HTR-8/SVneo (cell line): Measurements from ENCODE around the gene STEAP1.

Experiments used
- DNase-seq: peaks from one replicate; pipeline ENCODE4 v3.0.0; 2011; ENCODE audit warnings: low spot score, mixed read lengths; ENCODE audit not compliant: insufficient read length
- FAIRE-seq: peaks from 2 replicates; lab custom pipeline; 2011; peaks lifted over from hg19 to GRCh38; lab: Jason Lieb, UNC

Gene STEAP1

GRCh38 chr7:90209776-90210175 is 55.5 kb downstream of the STEAP1 start:
- FAIRE-seq (no peak), DNase-seq (no peak)

GRCh38 chr7:90210475-90210874 is 56.2 kb downstream of the STEAP1 start:
- FAIRE-seq = no peak
- DNase-seq = no peak

DNA sequence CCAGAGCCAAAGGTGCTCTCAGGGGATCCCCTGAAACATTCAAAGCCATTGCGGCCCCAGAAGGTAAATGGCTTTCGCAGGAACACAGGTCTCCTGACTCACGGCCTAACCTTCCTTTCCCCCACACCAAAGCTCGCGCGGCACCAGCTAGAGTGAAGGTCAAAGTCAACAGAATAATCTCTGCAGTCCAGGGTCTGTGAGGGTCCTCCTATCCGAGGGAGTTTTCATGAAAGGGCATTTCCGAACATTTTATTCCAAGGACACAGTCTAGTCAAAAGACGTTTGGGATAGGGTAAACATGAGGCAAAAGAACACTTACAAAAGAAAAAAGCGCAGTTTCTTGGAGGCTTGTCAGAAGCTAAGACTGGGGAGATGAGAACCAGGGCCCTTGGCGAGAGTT is 56.7 kb downstream of the STEAP1 start:
- no peak for FAIRE-seq
- DNase-seq = no peak

- peak; percentile 52 for DNase-seq
- FAIRE-seq = no peak
Observed at GRCh38 chr7:90211391-90212148, 57.3 kb downstream of the STEAP1 start, which contains the start of gene STEAP2. TSS of gene STEAP2 (plus strand) at chr7:90211740. CDS start at chr7:90225083, 13,343 bp downstream.

- FAIRE-seq = no peak
Observed at GRCh38 chr7:90212149-90212495, 57.9 kb downstream of the STEAP1 start.

DNA sequence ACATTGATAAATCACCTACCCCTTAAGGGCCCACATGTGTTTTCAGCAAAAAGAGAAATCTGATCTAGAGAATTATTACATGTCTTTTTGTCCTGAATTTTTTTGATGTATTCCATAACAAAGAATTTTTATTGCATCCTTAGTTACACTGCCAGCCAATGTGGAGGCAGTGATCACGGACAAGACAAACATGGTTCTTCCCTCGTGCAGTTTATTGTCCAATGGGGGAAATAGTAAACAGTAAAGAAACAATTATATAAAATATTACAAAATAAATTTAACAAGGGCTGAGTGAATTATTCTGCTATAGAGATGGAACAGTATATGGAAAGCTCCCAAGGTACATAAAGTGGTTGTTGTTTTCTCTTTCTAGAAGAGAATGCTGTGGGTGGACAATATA is 59.3 kb downstream of the STEAP1 start:
- no peak for DNase-seq
- no peak for FAIRE-seq

More at GRCh38 chr7:90212149-90212495, 57.9 kb downstream of the STEAP1 start:
- no peak for DNase-seq
